Neural cell (in vitro differentiated cells): ENCODE results near the gene INPP5D. TPM values are rescaled to one million over a fixed set of nuclear protein-coding genes. Genes with fewer than 3 reads are reported as not detected.

Experiments
- H2AFZ ChIP-seq: fragments of 200-600, 300-800 bp; sonication (generic), shearing (Covaris generic); 2 replicates; pipeline ENCODE4 v1.6.0; 2014; ENCODE audit warnings: low read depth, mild to moderate bottlenecking, antibody characterized with exemption, low read length, moderate library complexity
- H3F3A ChIP-seq: fragments of 200-600 bp; shearing (Covaris generic); 2 replicates; pipeline ENCODE4 v1.6.1; 2016; ENCODE audit warnings: mild to moderate bottlenecking, moderate library complexity, mixed read lengths, antibody characterized with exemption, low read length; ENCODE audit not compliant: insufficient read depth, poor library complexity, severe bottlenecking
- H3K27ac ChIP-seq: fragments of 200-600, 300-800 bp; sonication (generic), shearing (Covaris generic); 2 replicates; pipeline ENCODE4 v1.5.1; 2014; ENCODE audit warnings: mild to moderate bottlenecking, low read length, moderate library complexity
- H3K27me3 ChIP-seq: fragments of 300-800, 200-600 bp; sonication (generic), shearing (Covaris generic); 2 replicates; pipeline ENCODE4 v1.6.0; 2014; ENCODE audit warnings: mild to moderate bottlenecking, low read depth, low read length, moderate library complexity; ENCODE audit not compliant: insufficient read depth
- H3K36me3 ChIP-seq: fragments of 300-800, 200-600 bp; sonication (generic), shearing (Covaris generic); 2 replicates; pipeline ENCODE4 v1.5.1; 2014; ENCODE audit warnings: mild to moderate bottlenecking, antibody characterized with exemption, low read length, moderate library complexity; ENCODE audit not compliant: insufficient read depth
- H3K4me2 ChIP-seq: fragments of 300-800, 200-600 bp; sonication (generic), shearing (Covaris generic); 2 replicates; pipeline ENCODE4 v1.6.0; 2014; ENCODE audit warnings: mild to moderate bottlenecking, low read length
- H3K4me3 ChIP-seq: fragments of 300-800, 200-600 bp; sonication (generic), shearing (Covaris generic); 2 replicates; pipeline ENCODE4 v1.5.1; 2014; ENCODE audit warnings: mild to moderate bottlenecking, low read length, moderate library complexity
- H3K79me2 ChIP-seq: fragments of 200-600 bp; shearing (Covaris generic); replicated peaks from 2 replicates; pipeline ENCODE4 v1.6.0; 2014; ENCODE audit warnings: mild to moderate bottlenecking, low read length, moderate library complexity; ENCODE audit not compliant: insufficient read depth
- H3K9ac ChIP-seq: fragments of 300-800, 200-600 bp; sonication (generic), shearing (Covaris generic); 2 replicates; pipeline ENCODE4 v1.6.1; 2016; ENCODE audit warnings: mild to moderate bottlenecking, low read length, mixed read lengths
- H3K9me2 ChIP-seq: fragments of 200-600 bp; shearing (Covaris generic); 2 replicates; pipeline ENCODE4 v1.6.1; 2016; ENCODE audit warnings: mild to moderate bottlenecking, low read length, mixed read lengths; ENCODE audit not compliant: insufficient read depth
- H3K9me3 ChIP-seq: fragments of 200-600, 300-800 bp; sonication (generic), shearing (Covaris generic); 2 replicates; pipeline ENCODE4 v1.6.1; 2016; ENCODE audit warnings: mild to moderate bottlenecking, mixed run types, low read length, moderate library complexity, mixed read lengths
- H4K20me1 ChIP-seq: fragments of 200-600 bp; shearing (Covaris generic); 2 replicates; pipeline ENCODE4 v1.6.1; 2016; ENCODE audit warnings: mild to moderate bottlenecking, mixed run types; ENCODE audit not compliant: insufficient read depth
- EP300 ChIP-seq: fragments of 450-650 bp; conservative IDR thresholded peaks from 2 replicates; pipeline ENCODE4 v1.6.1; 2014; ENCODE audit warnings: antibody characterized with exemption, mild to moderate bottlenecking, moderate library complexity; ENCODE audit not compliant: poor library complexity, severe bottlenecking
- EZH2 ChIP-seq: fragments of 200-600, 300-800 bp; shearing (Covaris generic), sonication (generic); IDR thresholded peaks from 2 replicates; pipeline ENCODE4 v1.6.1; 2014; ENCODE audit warnings: antibody characterized with exemption, low read length, borderline replicate concordance, mild to moderate bottlenecking; ENCODE audit not compliant: insufficient read depth, poor library complexity, severe bottlenecking
- MXI1 ChIP-seq: fragments of 450-650 bp; conservative IDR thresholded peaks from 2 replicates; pipeline ENCODE4 v1.6.1; 2014; ENCODE audit warnings: antibody characterized with exemption, mild to moderate bottlenecking; ENCODE audit not compliant: poor library complexity, severe bottlenecking
- POLR2AphosphoS5 ChIP-seq: IDR thresholded peaks from 2 replicates; pipeline ENCODE4 v1.6.1; 2012
- RAD21 ChIP-seq: fragments of 450-650 bp; conservative IDR thresholded peaks from 2 replicates; pipeline ENCODE4 v1.6.1; 2014; ENCODE audit warnings: antibody characterized with exemption, mild to moderate bottlenecking, moderate library complexity
- SMC3 ChIP-seq: fragments of 450-650 bp; conservative IDR thresholded peaks from 2 replicates; pipeline ENCODE4 v1.6.1; 2014; ENCODE audit warnings: antibody characterized with exemption, mild to moderate bottlenecking, moderate library complexity; ENCODE audit not compliant: poor library complexity
- TAF1 ChIP-seq: IDR thresholded peaks from 2 replicates; pipeline ENCODE4 v1.6.1; 2012; ENCODE audit warnings: low read depth
- polyA minus RNA-seq: library from RNA; depleted of rRNA, polyadenylated mRNA; stranded (reverse); fragments of >200 nt; gene quantifications from 2 replicates; pipeline ENCODE4 v1.2.3, GENCODE V29; 2014
- polyA plus RNA-seq: library from polyadenylated mRNA; depleted of rRNA; stranded (reverse); fragments of >200 nt; gene quantifications from 2 replicates; pipeline ENCODE4 v1.2.3, GENCODE V29; 2014
- TF ChIP-seq, protein P1 (sequence below): IDR thresholded peaks from 2 replicates; pipeline ENCODE4 v1.6.1; 2012; ENCODE audit warnings: borderline replicate concordance
- TF ChIP-seq, protein P2 (sequence below): fragments of 450-650 bp; IDR thresholded peaks from 2 replicates; pipeline ENCODE4 v1.5.1; 2014; ENCODE audit warnings: antibody characterized with exemption, mild to moderate bottlenecking, moderate library complexity; ENCODE audit not compliant: poor library complexity, severe bottlenecking

INPP5D gene
- polyA plus RNA-seq (0.18 TPM in 1 of 2 replicates, not detected in the other), polyA minus RNA-seq (0.58 and 0.97 TPM in 2 replicates)

- no peaks in the 10 kb centered on the region for H3K9me3 ChIP-seq
- H3K79me2 ChIP-seq = no peaks in the 10 kb centered on the region
- H3K4me3 ChIP-seq = no peak within 1 kb of the TSS
- no peaks in the 10 kb centered on the region for H4K20me1 ChIP-seq
- no peaks in the 10 kb centered on the region for H3K9me2 ChIP-seq
- no peaks in the 10 kb centered on the region for H3K36me3 ChIP-seq
- no peaks in the 10 kb centered on the region for H3F3A ChIP-seq
- no peak within 1 kb of the TSS for H3K27ac ChIP-seq
- H3K4me2 ChIP-seq = no peak within 1 kb of the TSS
- H2AFZ ChIP-seq = no peak within 1 kb of the TSS
- no peak for TF ChIP-seq POLR2AphosphoS5
- TF ChIP-seq EP300 = no peak
- no peak for TF ChIP-seq EZH2
- TF ChIP-seq MXI1 = no peak
- TF ChIP-seq, protein P1, sequence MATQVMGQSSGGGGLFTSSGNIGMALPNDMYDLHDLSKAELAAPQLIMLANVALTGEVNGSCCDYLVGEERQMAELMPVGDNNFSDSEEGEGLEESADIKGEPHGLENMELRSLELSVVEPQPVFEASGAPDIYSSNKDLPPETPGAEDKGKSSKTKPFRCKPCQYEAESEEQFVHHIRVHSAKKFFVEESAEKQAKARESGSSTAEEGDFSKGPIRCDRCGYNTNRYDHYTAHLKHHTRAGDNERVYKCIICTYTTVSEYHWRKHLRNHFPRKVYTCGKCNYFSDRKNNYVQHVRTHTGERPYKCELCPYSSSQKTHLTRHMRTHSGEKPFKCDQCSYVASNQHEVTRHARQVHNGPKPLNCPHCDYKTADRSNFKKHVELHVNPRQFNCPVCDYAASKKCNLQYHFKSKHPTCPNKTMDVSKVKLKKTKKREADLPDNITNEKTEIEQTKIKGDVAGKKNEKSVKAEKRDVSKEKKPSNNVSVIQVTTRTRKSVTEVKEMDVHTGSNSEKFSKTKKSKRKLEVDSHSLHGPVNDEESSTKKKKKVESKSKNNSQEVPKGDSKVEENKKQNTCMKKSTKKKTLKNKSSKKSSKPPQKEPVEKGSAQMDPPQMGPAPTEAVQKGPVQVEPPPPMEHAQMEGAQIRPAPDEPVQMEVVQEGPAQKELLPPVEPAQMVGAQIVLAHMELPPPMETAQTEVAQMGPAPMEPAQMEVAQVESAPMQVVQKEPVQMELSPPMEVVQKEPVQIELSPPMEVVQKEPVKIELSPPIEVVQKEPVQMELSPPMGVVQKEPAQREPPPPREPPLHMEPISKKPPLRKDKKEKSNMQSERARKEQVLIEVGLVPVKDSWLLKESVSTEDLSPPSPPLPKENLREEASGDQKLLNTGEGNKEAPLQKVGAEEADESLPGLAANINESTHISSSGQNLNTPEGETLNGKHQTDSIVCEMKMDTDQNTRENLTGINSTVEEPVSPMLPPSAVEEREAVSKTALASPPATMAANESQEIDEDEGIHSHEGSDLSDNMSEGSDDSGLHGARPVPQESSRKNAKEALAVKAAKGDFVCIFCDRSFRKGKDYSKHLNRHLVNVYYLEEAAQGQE = no peak
- no peak for TF ChIP-seq TAF1
- no peak for TF ChIP-seq RAD21
- no peak within 1 kb of the TSS for H3K9ac ChIP-seq
- no peaks in the 10 kb centered on the region for H3K27me3 ChIP-seq
These were observed at the start of gene INPP5D for GRCh38 chr2:233059797-233060500. TSS of gene INPP5D (plus strand) at chr2:233060342. CDS start at chr2:233060479, 137 bp downstream.

DNA sequence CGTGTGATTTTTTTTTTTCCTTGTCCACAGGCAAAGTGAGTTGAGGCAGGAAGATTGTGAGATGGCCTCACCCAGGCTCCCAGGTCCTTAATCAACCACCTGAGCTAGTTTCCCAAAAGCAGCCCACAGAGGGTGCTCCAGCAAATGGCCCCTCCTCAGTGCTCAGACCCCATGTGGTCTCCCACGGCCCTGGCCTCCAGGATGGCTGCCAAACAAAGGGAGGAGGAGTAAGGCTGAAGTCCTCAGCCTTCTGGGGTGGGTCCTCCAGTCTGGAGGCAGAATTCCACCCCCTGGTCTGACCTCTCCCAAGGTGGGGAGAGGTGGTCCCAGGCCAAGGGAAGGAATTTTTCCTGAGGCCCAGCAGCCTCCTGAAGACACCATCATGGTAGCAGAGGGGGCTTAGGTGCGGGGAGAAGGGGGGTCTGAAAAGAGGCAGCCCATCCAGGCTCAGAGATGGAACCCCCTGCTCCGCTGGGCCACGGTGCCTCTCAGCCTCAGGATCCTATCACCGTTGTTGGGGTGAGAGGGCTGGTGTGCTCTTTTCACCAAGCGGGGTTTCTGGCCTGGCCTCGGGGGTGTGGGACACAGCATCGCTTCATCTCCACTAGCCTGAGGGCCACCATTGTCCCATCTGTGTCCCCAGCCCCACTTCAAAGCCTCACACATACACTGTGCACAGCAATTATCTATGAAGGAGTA, 49.4 kb upstream of the INPP5D start:
- Histone ChIP-seq H3K4me2 (no peak overlapping the region), H3K9me3 (no peaks in the 10 kb centered on the region), H3K36me3 (no peaks in the 10 kb centered on the region), H3K4me3 (no peak overlapping the region), H3K79me2 (no peaks in the 10 kb centered on the region), H3F3A (no peaks in the 10 kb centered on the region), H3K9me2 (no peaks in the 10 kb centered on the region), H3K9ac (no peak overlapping the region), H4K20me1 (no peaks in the 10 kb centered on the region), H3K27me3 (no peaks in the 10 kb centered on the region), H3K27ac (no peak overlapping the region), H2AFZ (no peak overlapping the region)
- TF ChIP-seq SMC3 (no peak), EZH2 (no peak), EP300 (no peak), TAF1 (no peak), RAD21 (no peak), MXI1 (no peak), POLR2AphosphoS5 (no peak)
- TF ChIP-seq, protein P2, sequence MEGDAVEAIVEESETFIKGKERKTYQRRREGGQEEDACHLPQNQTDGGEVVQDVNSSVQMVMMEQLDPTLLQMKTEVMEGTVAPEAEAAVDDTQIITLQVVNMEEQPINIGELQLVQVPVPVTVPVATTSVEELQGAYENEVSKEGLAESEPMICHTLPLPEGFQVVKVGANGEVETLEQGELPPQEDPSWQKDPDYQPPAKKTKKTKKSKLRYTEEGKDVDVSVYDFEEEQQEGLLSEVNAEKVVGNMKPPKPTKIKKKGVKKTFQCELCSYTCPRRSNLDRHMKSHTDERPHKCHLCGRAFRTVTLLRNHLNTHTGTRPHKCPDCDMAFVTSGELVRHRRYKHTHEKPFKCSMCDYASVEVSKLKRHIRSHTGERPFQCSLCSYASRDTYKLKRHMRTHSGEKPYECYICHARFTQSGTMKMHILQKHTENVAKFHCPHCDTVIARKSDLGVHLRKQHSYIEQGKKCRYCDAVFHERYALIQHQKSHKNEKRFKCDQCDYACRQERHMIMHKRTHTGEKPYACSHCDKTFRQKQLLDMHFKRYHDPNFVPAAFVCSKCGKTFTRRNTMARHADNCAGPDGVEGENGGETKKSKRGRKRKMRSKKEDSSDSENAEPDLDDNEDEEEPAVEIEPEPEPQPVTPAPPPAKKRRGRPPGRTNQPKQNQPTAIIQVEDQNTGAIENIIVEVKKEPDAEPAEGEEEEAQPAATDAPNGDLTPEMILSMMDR = no peak
- TF ChIP-seq, protein P1 = no peak
